Mesodermal cell (in vitro differentiated cells): ENCODE results near the gene SLC16A11.

Source experiments
- H3K27ac ChIP-seq: 2 replicates; pipeline ENCODE4 v1.7.0; 2013; ENCODE audit warnings: mild to moderate bottlenecking, low read depth, low read length, moderate library complexity; ENCODE audit not compliant: severe bottlenecking
- H3K36me3 ChIP-seq: 2 replicates; pipeline ENCODE4 v1.7.1; 2013; ENCODE audit warnings: mild to moderate bottlenecking, low read length, moderate library complexity; ENCODE audit not compliant: control insufficient read depth, insufficient read depth
- H3K4me1 ChIP-seq: one replicate; pipeline ENCODE4 v1.7.1; 2013; ENCODE audit warnings: mild to moderate bottlenecking, low read length; ENCODE audit not compliant: insufficient read depth, control insufficient read depth, poor library complexity, severe bottlenecking
- H3K4me3 ChIP-seq: 2 replicates; pipeline ENCODE4 v1.7.0; 2013; ENCODE audit warnings: low read length, control low read depth, mild to moderate bottlenecking; ENCODE audit not compliant: insufficient read depth, poor library complexity, severe bottlenecking; ENCODE audit errors: extremely low read depth
- H3K9me3 ChIP-seq: 2 replicates; pipeline ENCODE4 v1.7.1; 2013; ENCODE audit warnings: mild to moderate bottlenecking, low read length, moderate library complexity; ENCODE audit not compliant: control insufficient read depth
- WGBS, 2 experiments: methylation state at CpG; one replicate each; pipeline ENCODE4 v1.1.5; 2013; ENCODE audit warnings: missing lambda C conversion rate in 2 of 2; ENCODE audit not compliant: insufficient coverage in 2 of 2; 5-methylcytosine and 5-hydroxymethylcytosine counted together

The SLC16A11 gene

GRCh38 chr17:7004398-7005253 is 39.3 kb downstream of the SLC16A11 start:
- no peaks in the 10 kb centered on the region for H3K4me1 ChIP-seq
- no peaks in the 10 kb centered on the region for H3K9me3 ChIP-seq
- whole genome bisulfite sequencing, 2 experiments, result no CpG with 5 or more reads among the region's 2 CpGs
- peaks cover 37% of the 10 kb centered on the region for H3K36me3 ChIP-seq
- no peak overlapping the region for H3K4me3 ChIP-seq
- no peak overlapping the region for H3K27ac ChIP-seq

- Histone ChIP-seq H3K4me1 (no peaks in the 10 kb centered on the region), H3K4me3 (no peak overlapping the region), H3K36me3 (peaks cover 39% of the 10 kb centered on the region), H3K27ac (no peak overlapping the region), H3K9me3 (no peaks in the 10 kb centered on the region)
- WGBS, 2 experiments, result 100% methylated on average over 1 of the region's 2 CpGs; no CpG with 5 or more reads in 1 of the 2 experiments
These were observed 40.1 kb downstream of the SLC16A11 start for GRCh38 chr17:7003745-7004144.

GRCh38 chr17:7002288-7003047 is 41.4 kb downstream of the SLC16A11 start:
- H3K27ac ChIP-seq, result no peak overlapping the region
- no peaks in the 10 kb centered on the region for H3K9me3 ChIP-seq
- peaks cover 40% of the 10 kb centered on the region for H3K36me3 ChIP-seq
- H3K4me3 ChIP-seq, result no peak overlapping the region
- 88 to 100% methylated on average over 2 to 5 of the region's 6 CpGs for WGBS, 2 experiments
- no peaks in the 10 kb centered on the region for H3K4me1 ChIP-seq

- WGBS, 2 experiments, result 64 to 80% methylated on average over 8 to 9 of the region's 10 CpGs
- Histone ChIP-seq H3K27ac (no peak overlapping the region), H3K4me1 (no peaks in the 10 kb centered on the region), H3K4me3 (no peak overlapping the region), H3K36me3 (peaks cover 46% of the 10 kb centered on the region), H3K9me3 (no peaks in the 10 kb centered on the region)
These were observed 42.5 kb downstream of the SLC16A11 start for GRCh38 chr17:7001318-7001961.

- peaks cover 12% of the 10 kb centered on the region for H3K4me1 ChIP-seq
- peaks cover 47% of the 10 kb centered on the region for H3K36me3 ChIP-seq
- H3K9me3 ChIP-seq, result no peaks in the 10 kb centered on the region
- WGBS, 2 experiments, result 85% methylated on average over 7 to 10 of the region's 11 CpGs
- no peak overlapping the region for H3K4me3 ChIP-seq
- no peak overlapping the region for H3K27ac ChIP-seq
These were observed 44.9 kb downstream of the SLC16A11 start for GRCh38 chr17:6998855-6999508.

GRCh38 chr17:6997171-6997570 is 46.7 kb downstream of the SLC16A11 start:
- Histone ChIP-seq H3K9me3 (no peaks in the 10 kb centered on the region), H3K27ac (no peak overlapping the region), H3K4me1 (peaks cover 12% of the 10 kb centered on the region), H3K36me3 (peaks cover 35% of the 10 kb centered on the region), H3K4me3 (no peak overlapping the region)
- WGBS, 2 experiments, result 91 to 100% methylated on average over 6 to 8 of the region's 8 CpGs

GRCh38 chr17:6996256-6997011 is 47.5 kb downstream of the SLC16A11 start:
- Histone ChIP-seq H3K4me1 (peaks cover 12% of the 10 kb centered on the region), H3K9me3 (no peaks in the 10 kb centered on the region), H3K27ac (no peak overlapping the region), H3K36me3 (peaks cover 28% of the 10 kb centered on the region), H3K4me3 (no peak overlapping the region)
- WGBS, 2 experiments, result 72 to 79% methylated on average over 53 to 58 of the region's 58 CpGs

GRCh38 chr17:6995500-6996255 is 48.2 kb downstream of the SLC16A11 start, which contains the start of gene ALOX12:
Gene ALOX12 (plus strand): TSS chr17:6996049. CDS start chr17:6996118, 69 bp downstream.
- Histone ChIP-seq H3K4me1 (peaks cover 12% of the 10 kb centered on the region), H3K9me3 (no peaks in the 10 kb centered on the region), H3K27ac (peak within 1 kb of the TSS; percentile 51), H3K36me3 (peaks cover 22% of the 10 kb centered on the region), H3K4me3 (peak within 1 kb of the TSS; percentile 2)
- 47 to 48% methylated on average over 63 to 64 of the region's 64 CpGs for WGBS, 2 experiments

GRCh38 chr17:6994666-6995256 is 49.1 kb downstream of the SLC16A11 start:
- H3K4me1 ChIP-seq, result peaks cover 12% of the 10 kb centered on the region
- no peak overlapping the region for H3K4me3 ChIP-seq
- WGBS, 2 experiments, result 94 to 96% methylated on average over 5 to 8 of the region's 9 CpGs
- H3K27ac ChIP-seq, result peak overlapping the region; percentile 51
- H3K9me3 ChIP-seq, result no peaks in the 10 kb centered on the region
- peaks cover 20% of the 10 kb centered on the region for H3K36me3 ChIP-seq
